H1 (cell line): Measurements from ENCODE around the gene PMFBP1. TPM values are rescaled to one million over a fixed set of nuclear protein-coding genes. Genes with fewer than 3 reads are reported as not detected.

Experiments
- polyA plus RNA-seq, 7 experiments: library from polyadenylated mRNA; depleted of rRNA in 3 of 7; stranded (reverse) in 5 of 7; unstranded in 2 of 7; fragments of >200 nt in 5 of 7; fragments of 200-250 nt in 2 of 7; gene quantifications; 1 replicate in 5 of 7; 2 replicates in 1 of 7; 4 replicates in 1 of 7; pipeline versions ENCODE4 v1.2.1 to v1.2.3, GENCODE V29; 2011 to 2013; ENCODE audit warnings: missing spikeins in 2 of 7, mixed read lengths in 2 of 7
- total RNA-seq: library from RNA; stranded (reverse); fragmentation: NEBNext Ultra II Directional; extraction: Animal tissue kit (Norgen Biotek cat#: 25700); gene quantifications from 2 replicates; pipeline ENCODE4 v1.2.1, GENCODE V29; 2021

The PMFBP1 gene
- total and polyA plus RNA-seq, 2 of the 8 experiments (the other 6 are each of a cell fraction or from before 2014, with no cell fraction given) = 0.32 to 1.6 TPM

Other genes starting within 250 kb of the PMFBP1 start
- gene PKD1L3, start 171.8 kb downstream of the PMFBP1 start, total RNA-seq = not detected in 2 replicates
- 0.02 TPM in 1 of 2 replicates, not detected in the other for gene PKD1L3, start 171.8 kb downstream of the PMFBP1 start, polyA plus RNA-seq (2011; rRNA removed)
- gene DHODH, start 163.4 kb downstream of the PMFBP1 start, total RNA-seq = 15.3 and 19.4 TPM in 2 replicates
- 9.1 and 9.7 TPM in 2 replicates for gene DHODH, start 163.4 kb downstream of the PMFBP1 start, polyA plus RNA-seq (2011; rRNA removed)
- gene HP, start 117.7 kb downstream of the PMFBP1 start, total RNA-seq = not detected in 2 replicates
- not detected in 2 replicates for gene HP, start 117.7 kb downstream of the PMFBP1 start, polyA plus RNA-seq (2011; rRNA removed)
- not detected in 2 replicates for gene HPR, start 108.9 kb downstream of the PMFBP1 start, total RNA-seq
- gene HPR, start 108.9 kb downstream of the PMFBP1 start, polyA plus RNA-seq (2011; rRNA removed) = 0.14 and 0.24 TPM in 2 replicates
- 8.6 and 10.6 TPM in 2 replicates for gene TXNL4B, start 78.5 kb downstream of the PMFBP1 start, total RNA-seq
- gene TXNL4B, start 78.5 kb downstream of the PMFBP1 start, polyA plus RNA-seq (2011; rRNA removed) = 4.7 and 6.7 TPM in 2 replicates
- gene DHX38, start 78.3 kb downstream of the PMFBP1 start, total RNA-seq = 53.5 and 58.3 TPM in 2 replicates
- gene DHX38, start 78.3 kb downstream of the PMFBP1 start, polyA plus RNA-seq (2011; rRNA removed) = 27.3 and 43.6 TPM in 2 replicates